HCT116 (cell line): ENCODE data around the gene NUB1. TPM values are rescaled to one million over a fixed set of nuclear protein-coding genes. Genes with fewer than 3 reads are reported as not detected.

Source experiments
- ATAC-seq: fragments of 200-7000 bp; cut with Tn5 transposase; 2 replicates; pipeline ENCODE4 v1.9.1; 2020; ENCODE audit warnings: mild to moderate bottlenecking, moderate library complexity
- BruUV-seq: library from RNA; stranded (reverse); fragments of 400-500 nt; replicated peaks from 2 replicates; lab custom pipeline; 2021; lab: Mats Ljungman, UMichigan
- CTCF ChIA-PET: fragments of 300-600 bp; sonication (Branson Sonifier 250); formaldehyde crosslinking; loops from one replicate; lab custom pipeline; 2021; ENCODE audit warnings: antibody characterized with exemption; lab: Charles Lee
- POLR2A ChIA-PET: fragments of 300-600, 350-600 bp; sonication (Branson Sonifier 250); formaldehyde crosslinking; loops from one replicate; lab custom pipeline; 2021; ENCODE audit warnings: antibody characterized with exemption; lab: Charles Lee
- RAD21 ChIA-PET, 2 experiments: fragments of 300-600 bp; sonication (Branson Sonifier 250); formaldehyde crosslinking; loops; one replicate each; lab custom pipeline; 2023; ENCODE audit warnings: low total read pairs in 2 of 2; ENCODE audit not compliant: uncharacterized antibody in 2 of 2, unreplicated experiment in 2 of 2, low non-redundant PET in 1 of 2; lab: Charles Lee
- DNase-seq: peaks from one replicate; pipeline ENCODE4 v3.0.0-alpha.2; 2010; ENCODE audit warnings: low read depth, low spot score
- H2AFZ ChIP-seq: fragments of 200-600 bp; shearing (Covaris generic), sonication (generic); 2 replicates; pipeline ENCODE4 v1.6.1; 2017; ENCODE audit warnings: low read depth, mixed run types, mixed read lengths, antibody characterized with exemption, low read length; ENCODE audit not compliant: poor library complexity, severe bottlenecking
- H3K27ac ChIP-seq: 2 replicates; pipeline ENCODE4 v1.5.1; 2012; ENCODE audit warnings: low read depth, low read length
- H3K27me3 ChIP-seq: fragments of 200-600 bp; sonication (generic); 2 replicates; pipeline ENCODE4 v1.6.1; 2016; ENCODE audit warnings: mixed run types, low read length, mixed read lengths; ENCODE audit not compliant: insufficient read depth
- H3K36me3 ChIP-seq, 2 experiments: fragments of 200-500 bp in 1 of 2; fragments of 200-600 bp in 1 of 2; sonication (Bioruptor generic) in 1 of 2; sonication (generic) in 1 of 2; 2 replicates each; pipeline versions ENCODE4 v1.5.1 to v1.6.1; 2014 to 2016; ENCODE audit warnings: low read length in 2 of 2, inconsistent platforms in 1 of 2, mixed read lengths in 1 of 2, mixed run types in 1 of 2; ENCODE audit not compliant: insufficient read depth in 2 of 2, control insufficient read depth in 1 of 2
- H3K4me1 ChIP-seq, 2 experiments: fragments of 200-600 bp in 1 of 2; sonication (generic) in 1 of 2; 2 replicates each; pipeline versions ENCODE4 v1.5.1 to v1.6.1; 2012 to 2017; ENCODE audit warnings: low read length in 2 of 2, inconsistent platforms in 1 of 2, mild to moderate bottlenecking in 1 of 2, mixed read lengths in 1 of 2, mixed run types in 1 of 2, moderate library complexity in 1 of 2; ENCODE audit not compliant: insufficient read depth in 2 of 2, control insufficient read depth in 1 of 2
- H3K4me2 ChIP-seq: fragments of 200-600 bp; sonication (generic); 2 replicates; pipeline ENCODE4 v1.6.1; 2017; ENCODE audit warnings: mixed run types, low read length, mixed read lengths
- H3K4me3 ChIP-seq, 2 experiments: fragments of 200-600 bp in 1 of 2; sonication (generic) in 1 of 2; replicated peaks in 1 of 2; 2 replicates each; pipeline ENCODE4 v1.5.1; 2011 to 2016; ENCODE audit warnings: low read length in 2 of 2, control low read depth in 1 of 2, low read depth in 1 of 2, mild to moderate bottlenecking in 1 of 2, mixed read lengths in 1 of 2, mixed run types in 1 of 2
- H3K79me2 ChIP-seq: fragments of 200-600 bp; sonication (generic); 2 replicates; pipeline ENCODE4 v1.6.1; 2017; ENCODE audit warnings: mild to moderate bottlenecking, mixed run types, low read length, moderate library complexity, mixed read lengths; ENCODE audit not compliant: insufficient read depth
- H3K9ac ChIP-seq: fragments of 200-600 bp; sonication (generic); 2 replicates; pipeline ENCODE4 v1.6.1; 2016; ENCODE audit warnings: low read length, mixed read lengths
- H3K9me2 ChIP-seq: fragments of 200-600 bp; sonication (generic), shearing (Covaris generic); 2 replicates; pipeline ENCODE4 v1.6.1; 2017; ENCODE audit warnings: mixed run types, mild to moderate bottlenecking, moderate library complexity; ENCODE audit not compliant: insufficient read depth
- H3K9me3 ChIP-seq, 2 experiments: fragments of 200-500 bp in 1 of 2; fragments of 200-600 bp in 1 of 2; sonication (Bioruptor generic) in 1 of 2; sonication (generic) in 1 of 2; 2 replicates each; pipeline ENCODE4 v1.6.1; 2014 to 2017; ENCODE audit warnings: low read length in 2 of 2, mixed read lengths in 2 of 2, inconsistent platforms in 1 of 2, low read depth in 1 of 2, mild to moderate bottlenecking in 1 of 2, mixed run types in 1 of 2, moderate library complexity in 1 of 2; ENCODE audit not compliant: control insufficient read depth in 1 of 2, insufficient read depth in 1 of 2
- H4K20me1 ChIP-seq: fragments of 200-600 bp; sonication (generic), shearing (Covaris generic); 2 replicates; pipeline ENCODE4 v1.6.1; 2017; ENCODE audit warnings: mixed run types, mild to moderate bottlenecking, moderate library complexity; ENCODE audit not compliant: insufficient read depth
- ATF3 ChIP-seq: IDR thresholded peaks from 2 replicates; pipeline ENCODE4 v1.6.1; 2012
- CEBPB ChIP-seq: IDR thresholded peaks from 2 replicates; pipeline ENCODE4 v1.6.1; 2012; ENCODE audit warnings: low read depth
- CTCF ChIP-seq, 3 experiments: fragments of 200-600 bp in 1 of 3; sonication (generic) in 1 of 3; IDR thresholded peaks in 2 of 3; conservative IDR thresholded peaks in 1 of 3; 2 replicates each; pipeline ENCODE4 v1.5.1; 2012 to 2017; ENCODE audit warnings: low read depth in 2 of 3, low read length in 2 of 3, antibody characterized with exemption in 1 of 3, borderline replicate concordance in 1 of 3, control low read depth in 1 of 3, mild to moderate bottlenecking in 1 of 3, mixed read lengths in 1 of 3, mixed run types in 1 of 3, moderate library complexity in 1 of 3; ENCODE audit not compliant: insufficient read depth in 1 of 3
- EGR1 ChIP-seq: IDR thresholded peaks from 2 replicates; pipeline ENCODE4 v1.6.1; 2012; ENCODE audit warnings: low read depth
- ELF1 ChIP-seq: IDR thresholded peaks from 2 replicates; pipeline ENCODE4 v1.6.1; 2012; ENCODE audit warnings: low read depth, borderline replicate concordance
- EZH2 ChIP-seq: fragments of 200-600 bp; sonication (generic); IDR thresholded peaks from 2 replicates; pipeline ENCODE4 v1.6.1; 2017; ENCODE audit warnings: antibody characterized with exemption, mixed run types
- FOSL1 ChIP-seq: IDR thresholded peaks from 2 replicates; pipeline ENCODE4 v1.6.1; 2012; ENCODE audit warnings: low read depth
- RAD21 ChIP-seq: IDR thresholded peaks from 2 replicates; pipeline ENCODE4 v1.6.1; 2012; ENCODE audit warnings: low read depth, mild to moderate bottlenecking
- REST ChIP-seq: IDR thresholded peaks from 2 replicates; pipeline ENCODE4 v1.6.1; 2012; ENCODE audit warnings: low read depth
- SIN3A ChIP-seq: IDR thresholded peaks from 2 replicates; pipeline ENCODE4 v1.6.1; 2012; ENCODE audit warnings: low read depth
- SP1 ChIP-seq: IDR thresholded peaks from 2 replicates; pipeline ENCODE4 v1.6.1; 2012; ENCODE audit warnings: low read depth
- YY1 ChIP-seq: IDR thresholded peaks from 2 replicates; pipeline ENCODE4 v1.6.1; 2011; ENCODE audit warnings: low read length, low read depth, moderate library complexity, mild to moderate bottlenecking; ENCODE audit not compliant: insufficient replicate concordance; ENCODE audit errors: extremely low read depth
- intact Hi-C: fragments of 100-400 bp; cut with micrococcal nuclease; formaldehyde crosslinking; loops from 2 replicates; pipeline ENCODE4 v1.10.0; 2022
- total RNA-seq: library from RNA; stranded (reverse); gene quantifications from one replicate; pipeline ENCODE4 v1.2.1, GENCODE V29; 2021; ENCODE audit not compliant: unreplicated experiment

The NUB1 gene
- total RNA-seq, 1 experiment from 2014 or later: 44.0 TPM

GRCh38 chr7:151322906-151323305 is 18.7 kb upstream of the NUB1 start:
- RAD21 ChIA-PET: no interaction called here
- ATAC-seq (no peak), DNase-seq (no peak)
- Histone ChIP-seq H3K9ac (no peak overlapping the region), H3K36me3 (no peaks in the 10 kb centered on the region), H3K27me3 (no peaks in the 10 kb centered on the region), H3K79me2 (no peaks in the 10 kb centered on the region), H3K4me3 (no peak overlapping the region), H3K4me1 (no peaks in the 10 kb centered on the region), H3K9me3 (peaks cover 14 to 21% of the 10 kb centered on the region in 2 experiments; a peak in 3 of 4 replicates), H4K20me1 (no peaks in the 10 kb centered on the region), H2AFZ (no peak overlapping the region), H3K27ac (no peak overlapping the region), H3K9me2 (no peaks in the 10 kb centered on the region), H3K4me2 (no peak overlapping the region)
- POLR2A ChIA-PET: no interaction called here
- intact Hi-C loops: no loop called here
- no TSS peak for BruUV-seq
- TF ChIP-seq RAD21: no peak
- TF ChIP-seq ELF1: no peak
- no peak for TF ChIP-seq YY1
- TF ChIP-seq SIN3A: no peak
- TF ChIP-seq FOSL1: no peak
- TF ChIP-seq CEBPB: no peak
- TF ChIP-seq EGR1: no peak
- CTCF ChIA-PET: interaction anchor here (1.6 kb wide), 1 partner anchor 11 kb away, joined by 5 read pairs; no protein-coding TSS in a partner anchor

- Histone ChIP-seq H2AFZ (no peak overlapping the region), H3K4me1 (no peaks in the 10 kb centered on the region), H3K4me3 (no peak overlapping the region), H3K9ac (no peak overlapping the region), H3K27ac (no peak overlapping the region), H3K4me2 (no peak overlapping the region), H3K9me3 (no peaks in the 10 kb centered on the region; a peak in 1 of 4 replicates), H3K9me2 (no peaks in the 10 kb centered on the region), H3K27me3 (no peaks in the 10 kb centered on the region), H3K79me2 (no peaks in the 10 kb centered on the region), H3K36me3 (no peaks in the 10 kb centered on the region), H4K20me1 (no peaks in the 10 kb centered on the region)
- no peak for TF ChIP-seq SP1
- no peak for TF ChIP-seq ATF3
- TF ChIP-seq CTCF (IDR thresholded peaks at IDR 0.05 in 2 of 3, conservative IDR thresholded peaks at IDR 0.05 in 1 of 3; ENCODE audit: borderline replicate concordance in 1 of 3, insufficient read depth in 1 of 3, low read depth in 2 of 3, low read length in 2 of 3): no peak
- no peak for TF ChIP-seq EGR1
- no peak for TF ChIP-seq YY1
- no peak for TF ChIP-seq EZH2
- TF ChIP-seq REST: no peak
- ChIA-PET CTCF (no interaction called here), RAD21 (no interaction called here), POLR2A (no interaction called here)
- intact Hi-C loops: no loop called here
- ATAC-seq: no peak
- BruUV-seq: no TSS peak
- no peak for DNase-seq
Measured at GRCh38 chr7:151327022-151327421, 14.6 kb upstream of the NUB1 start.
